Nephron (organoid): ENCODE measurements around the gene PTPRN2.

Experiments
- H3K27ac Mint-ChIP-seq, 3 experiments: 2 replicates each; pipeline ENCODE4 v1.8.0; 2020; ENCODE audit warnings: mixed read lengths in 3 of 3, mild to moderate bottlenecking in 2 of 3, moderate library complexity in 1 of 3
- H3K27me3 Mint-ChIP-seq: 2 replicates; pipeline ENCODE4 v1.8.0; 2021; ENCODE audit warnings: low read depth, mild to moderate bottlenecking, moderate library complexity, mixed read lengths
- H3K36me3 Mint-ChIP-seq: 2 replicates; pipeline ENCODE4 v1.8.0; 2020; ENCODE audit warnings: low read depth, mixed read lengths
- H3K4me1 Mint-ChIP-seq: 2 replicates; pipeline ENCODE4 v1.8.0; 2020; ENCODE audit warnings: mixed read lengths
- H3K4me3 Mint-ChIP-seq, 3 experiments: 2 replicates each; pipeline ENCODE4 v1.8.0; 2020; ENCODE audit warnings: mild to moderate bottlenecking in 3 of 3, mixed read lengths in 3 of 3, moderate library complexity in 2 of 3
- H3K9me3 Mint-ChIP-seq: 2 replicates; pipeline ENCODE4 v1.8.0; 2020; ENCODE audit warnings: mixed read lengths
- CTCF ChIP-seq, 3 experiments: fragments of 200-600 bp; sonication (generic); IDR thresholded peaks; one replicate each; pipeline ENCODE4 v1.5.0; 2021; ENCODE audit warnings: antibody characterized with exemption in 3 of 3; ENCODE audit not compliant: unreplicated experiment in 3 of 3

The PTPRN2 gene

DNA sequence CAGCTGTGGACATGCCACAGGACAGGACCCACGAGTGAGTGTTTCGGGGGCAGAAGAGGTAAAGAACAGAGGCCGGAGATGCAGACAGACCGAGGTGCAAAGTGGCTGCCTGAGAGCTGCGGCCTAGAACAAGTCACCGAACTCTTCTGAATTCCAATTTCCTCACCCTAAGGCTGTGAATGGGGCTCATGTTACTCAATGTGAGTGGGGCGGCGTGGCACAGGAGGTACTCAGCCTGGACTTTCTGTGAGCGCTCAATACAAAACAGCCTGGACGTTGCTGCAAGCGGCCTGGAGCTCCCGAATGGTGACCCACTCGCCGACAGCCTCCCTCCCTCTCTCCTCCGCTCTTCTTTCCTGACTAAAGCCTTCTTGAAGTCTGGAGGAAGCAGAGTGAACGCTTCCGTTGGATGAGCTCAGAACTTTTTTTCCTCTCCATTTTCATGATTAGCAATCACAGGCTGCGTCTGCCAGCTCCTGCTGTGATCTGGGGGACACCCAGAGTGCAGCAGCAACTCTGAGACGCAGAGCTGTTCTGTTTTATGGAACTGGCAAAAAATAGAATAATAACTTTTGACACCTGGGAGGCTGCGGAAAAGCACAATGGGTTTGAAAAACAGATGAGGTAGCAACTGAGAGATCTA is 108.5 kb downstream of the PTPRN2 start:
- TF ChIP-seq CTCF (IDR thresholded peaks at IDR 0.05; ENCODE audit: unreplicated experiment in 3 of 3), result no peak
- Mint-ChIP-seq H3K27me3 (peaks cover 9% of the 10 kb centered on the region), H3K36me3 (no peaks in the 10 kb centered on the region), H3K4me1 (peaks cover 14% of the 10 kb centered on the region), H3K27ac (peak overlapping the region in 1 of 3 experiments; percentile 77), H3K9me3 (peaks cover 7% of the 10 kb centered on the region), H3K4me3 (no peak overlapping the region)

GRCh38 chr7:158477866-158478265 is 109.8 kb downstream of the PTPRN2 start:
- peaks cover 27% of the 10 kb centered on the region for H3K4me1 Mint-ChIP-seq
- no peak overlapping the region for H3K27ac Mint-ChIP-seq

GRCh38 chr7:158476331-158476932 is 111.2 kb downstream of the PTPRN2 start:
- peaks cover 37% of the 10 kb centered on the region for H3K4me1 Mint-ChIP-seq
- H3K4me3 Mint-ChIP-seq, result no peak overlapping the region
- TF ChIP-seq CTCF (IDR thresholded peaks at IDR 0.05; ENCODE audit: unreplicated experiment in 3 of 3), result no peak
- H3K9me3 Mint-ChIP-seq, result peaks cover 7% of the 10 kb centered on the region
- no peaks in the 10 kb centered on the region for H3K36me3 Mint-ChIP-seq
- peaks cover 9% of the 10 kb centered on the region for H3K27me3 Mint-ChIP-seq
- H3K27ac Mint-ChIP-seq, result no peak overlapping the region

More at GRCh38 chr7:158477866-158478265, 109.8 kb downstream of the PTPRN2 start:
- Mint-ChIP-seq H3K9me3 (peaks cover 7% of the 10 kb centered on the region), H3K4me3 (no peak overlapping the region), H3K36me3 (no peaks in the 10 kb centered on the region), H3K27me3 (peaks cover 9% of the 10 kb centered on the region)
- TF ChIP-seq CTCF (IDR thresholded peaks at IDR 0.05; ENCODE audit: unreplicated experiment in 3 of 3), result no peak

DNA sequence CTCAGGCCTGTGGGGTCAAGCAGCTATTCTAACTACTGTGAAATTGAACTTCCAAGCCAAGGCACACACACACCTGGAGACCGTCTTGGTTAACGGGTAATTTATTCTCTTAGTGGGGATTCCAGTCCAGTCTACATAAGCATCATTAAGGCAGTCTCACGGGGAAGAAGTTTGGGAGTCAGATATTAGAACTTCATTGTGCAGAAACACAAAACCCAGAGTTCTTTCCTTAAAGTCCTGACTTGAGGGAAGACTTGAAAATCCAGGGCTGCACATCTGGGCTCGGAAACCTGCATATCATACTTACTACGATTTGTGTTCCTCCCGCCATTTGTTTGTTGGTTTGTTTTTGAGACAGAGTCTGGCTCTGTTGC is 112.0 kb downstream of the PTPRN2 start:
- no peaks in the 10 kb centered on the region for H3K36me3 Mint-ChIP-seq
- H3K27me3 Mint-ChIP-seq, result peaks cover 9% of the 10 kb centered on the region
- H3K27ac Mint-ChIP-seq, result no peak overlapping the region
- no peak for TF ChIP-seq CTCF (IDR thresholded peaks at IDR 0.05; ENCODE audit: unreplicated experiment in 3 of 3)
- H3K4me1 Mint-ChIP-seq, result peaks cover 37% of the 10 kb centered on the region
- peaks cover 7% of the 10 kb centered on the region for H3K9me3 Mint-ChIP-seq
- no peak overlapping the region for H3K4me3 Mint-ChIP-seq

- Mint-ChIP-seq H3K4me1 (peaks cover 37% of the 10 kb centered on the region), H3K4me3 (no peak overlapping the region), H3K27me3 (peaks cover 9% of the 10 kb centered on the region), H3K27ac (no peak overlapping the region), H3K9me3 (peaks cover 4% of the 10 kb centered on the region), H3K36me3 (no peaks in the 10 kb centered on the region)
- TF ChIP-seq CTCF (IDR thresholded peaks at IDR 0.05; ENCODE audit: unreplicated experiment in 3 of 3), result no peak
Observed at GRCh38 chr7:158475036-158475678, 112.5 kb downstream of the PTPRN2 start.
